ENCODE data around the gene ARID2.

ARID2 gene

DNA sequence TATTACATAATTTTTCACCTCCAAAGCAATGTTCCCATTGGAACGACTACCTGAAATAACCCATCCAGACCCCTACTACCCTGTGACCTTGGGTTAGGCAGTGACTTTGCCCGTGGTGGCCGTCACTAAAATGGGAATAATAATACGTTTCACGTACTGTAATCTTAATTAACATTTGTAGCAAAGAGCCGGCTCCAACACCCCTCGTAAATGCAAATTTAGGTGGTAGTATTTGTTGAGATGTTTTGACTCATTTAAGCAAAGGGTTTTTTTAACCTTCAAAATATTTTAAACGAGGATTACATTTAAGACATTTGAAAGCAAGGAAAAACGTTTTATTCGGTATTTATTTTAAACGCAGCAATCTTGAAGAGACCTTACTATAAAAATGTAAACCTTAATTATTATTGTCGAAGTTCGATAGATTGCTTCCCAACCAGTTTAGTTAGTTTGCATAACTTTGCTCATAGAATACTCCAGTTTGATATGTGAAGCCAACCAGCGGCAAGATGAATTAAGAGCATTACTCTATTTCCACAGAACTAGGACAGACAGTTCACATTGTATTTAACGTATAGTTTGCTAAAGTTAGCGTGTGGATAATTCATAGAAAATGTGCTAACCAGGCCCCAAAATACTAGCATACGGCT lies 1.4 kb upstream of the ARID2 start:
- no peak for DNase-seq (ENCODE audit: low read depth)
- H3K4me3 ChIP-seq (ENCODE audit: control insufficient read depth, low read depth, low read length) = peak overlapping the region; percentile 89
- TF ChIP-seq, protein P1, sequence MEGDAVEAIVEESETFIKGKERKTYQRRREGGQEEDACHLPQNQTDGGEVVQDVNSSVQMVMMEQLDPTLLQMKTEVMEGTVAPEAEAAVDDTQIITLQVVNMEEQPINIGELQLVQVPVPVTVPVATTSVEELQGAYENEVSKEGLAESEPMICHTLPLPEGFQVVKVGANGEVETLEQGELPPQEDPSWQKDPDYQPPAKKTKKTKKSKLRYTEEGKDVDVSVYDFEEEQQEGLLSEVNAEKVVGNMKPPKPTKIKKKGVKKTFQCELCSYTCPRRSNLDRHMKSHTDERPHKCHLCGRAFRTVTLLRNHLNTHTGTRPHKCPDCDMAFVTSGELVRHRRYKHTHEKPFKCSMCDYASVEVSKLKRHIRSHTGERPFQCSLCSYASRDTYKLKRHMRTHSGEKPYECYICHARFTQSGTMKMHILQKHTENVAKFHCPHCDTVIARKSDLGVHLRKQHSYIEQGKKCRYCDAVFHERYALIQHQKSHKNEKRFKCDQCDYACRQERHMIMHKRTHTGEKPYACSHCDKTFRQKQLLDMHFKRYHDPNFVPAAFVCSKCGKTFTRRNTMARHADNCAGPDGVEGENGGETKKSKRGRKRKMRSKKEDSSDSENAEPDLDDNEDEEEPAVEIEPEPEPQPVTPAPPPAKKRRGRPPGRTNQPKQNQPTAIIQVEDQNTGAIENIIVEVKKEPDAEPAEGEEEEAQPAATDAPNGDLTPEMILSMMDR (IDR thresholded peaks at IDR 0.05; ENCODE audit: control insufficient read depth, insufficient read depth, low read depth, low read length, missing control alignments) = no peak

DNA sequence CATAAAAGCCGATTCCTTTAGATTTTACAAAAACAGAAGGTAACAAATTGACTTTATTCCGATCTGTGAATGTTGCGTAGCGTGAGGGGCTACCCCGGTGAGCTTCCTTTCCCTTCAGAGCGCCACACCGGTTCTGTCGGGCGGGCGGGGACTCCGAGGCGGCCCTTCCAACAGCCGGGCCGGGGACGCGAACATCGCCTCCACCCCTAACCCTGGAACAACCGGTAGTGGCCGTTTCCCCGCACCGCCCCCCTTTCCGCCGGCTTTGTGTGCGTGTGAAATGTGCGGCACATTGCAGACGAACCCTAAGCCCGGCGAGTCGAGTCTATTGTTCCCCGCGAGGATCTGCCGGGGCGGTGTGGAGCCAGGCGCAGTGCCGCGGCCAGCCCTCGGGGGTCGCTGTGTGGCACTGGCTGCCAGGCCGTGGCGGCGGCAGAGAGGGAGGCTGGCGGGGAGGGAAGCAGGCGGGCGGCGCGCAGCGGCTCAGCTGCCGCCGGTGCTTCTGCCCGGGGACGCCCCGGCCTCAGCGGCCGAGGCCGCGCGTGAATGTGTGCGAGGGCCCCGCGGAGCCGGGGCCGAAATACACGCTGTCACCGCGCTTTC lies 775 bp upstream of the ARID2 start:
- peak overlapping the region; percentile 89 for H3K4me3 ChIP-seq (ENCODE audit: control insufficient read depth, low read depth, low read length)
- TF ChIP-seq, protein P1 (IDR thresholded peaks at IDR 0.05; ENCODE audit: control insufficient read depth, insufficient read depth, low read depth, low read length, missing control alignments) = peak; percentile 74
- peak; percentile 83 for DNase-seq (ENCODE audit: low read depth)

DNA sequence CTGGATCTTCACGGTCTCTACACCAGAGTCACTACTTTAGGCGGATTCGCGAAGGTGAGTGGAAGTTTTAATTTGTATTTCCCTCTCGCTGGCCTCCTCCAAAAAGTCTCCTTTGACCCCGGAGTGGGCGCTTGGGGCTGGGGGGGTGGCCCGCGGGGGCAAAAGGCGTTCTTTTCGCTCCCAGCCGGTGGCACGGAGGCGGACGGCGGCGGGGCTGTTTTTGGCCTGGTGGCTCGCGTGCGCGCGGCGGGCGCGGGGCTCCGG lies 510 bp downstream of the ARID2 start:
- TF ChIP-seq, protein P1 (IDR thresholded peaks at IDR 0.05; ENCODE audit: control insufficient read depth, insufficient read depth, low read depth, low read length, missing control alignments) = no peak
- DNase-seq (ENCODE audit: low read depth) = no peak
- H3K4me3 ChIP-seq (ENCODE audit: control insufficient read depth, low read depth, low read length) = peak overlapping the region; percentile 89

DNA sequence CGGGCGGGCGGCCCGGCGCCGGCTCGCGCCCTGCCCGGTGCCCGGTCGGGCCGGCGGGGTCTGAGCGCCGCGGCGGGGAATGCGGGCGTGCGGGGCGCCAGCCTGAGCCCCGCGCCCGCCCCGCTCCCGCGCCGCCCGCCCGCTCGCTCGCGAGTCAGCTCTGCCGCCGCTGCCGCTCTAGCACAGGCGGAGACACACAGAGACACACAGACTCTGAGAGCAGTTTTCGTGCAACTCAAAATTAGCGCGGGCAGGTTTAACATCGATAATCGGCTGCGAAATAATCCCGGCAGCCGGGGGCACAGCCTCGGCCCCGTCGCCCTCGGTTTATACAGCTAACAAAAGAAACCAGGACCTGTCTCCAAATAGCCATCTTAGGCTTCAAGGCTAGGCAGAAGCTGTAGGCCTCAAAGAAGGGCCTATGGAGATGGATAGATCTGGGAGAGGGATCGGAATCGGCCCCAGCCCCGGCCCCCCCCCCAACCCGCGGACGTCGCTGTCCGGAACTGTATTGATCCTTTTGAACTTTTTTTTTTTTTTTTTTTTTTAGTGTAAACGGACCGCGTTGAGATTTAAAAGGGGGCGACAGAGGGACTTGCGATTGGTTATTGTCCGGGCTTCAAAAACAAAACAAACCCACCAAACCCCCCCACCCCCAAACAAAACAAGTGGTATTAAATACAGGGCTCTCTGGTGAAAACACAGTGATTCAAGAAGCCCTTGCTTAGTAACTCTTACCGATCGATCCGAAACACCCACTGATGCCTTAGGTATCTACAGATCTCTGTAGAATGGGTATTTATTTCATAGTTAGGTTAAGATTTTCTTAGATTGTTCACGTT lies 1.1 kb downstream of the ARID2 start:
- TF ChIP-seq, protein P1 (IDR thresholded peaks at IDR 0.05; ENCODE audit: control insufficient read depth, insufficient read depth, low read depth, low read length, missing control alignments) = no peak
- DNase-seq (ENCODE audit: low read depth) = no peak

DNA sequence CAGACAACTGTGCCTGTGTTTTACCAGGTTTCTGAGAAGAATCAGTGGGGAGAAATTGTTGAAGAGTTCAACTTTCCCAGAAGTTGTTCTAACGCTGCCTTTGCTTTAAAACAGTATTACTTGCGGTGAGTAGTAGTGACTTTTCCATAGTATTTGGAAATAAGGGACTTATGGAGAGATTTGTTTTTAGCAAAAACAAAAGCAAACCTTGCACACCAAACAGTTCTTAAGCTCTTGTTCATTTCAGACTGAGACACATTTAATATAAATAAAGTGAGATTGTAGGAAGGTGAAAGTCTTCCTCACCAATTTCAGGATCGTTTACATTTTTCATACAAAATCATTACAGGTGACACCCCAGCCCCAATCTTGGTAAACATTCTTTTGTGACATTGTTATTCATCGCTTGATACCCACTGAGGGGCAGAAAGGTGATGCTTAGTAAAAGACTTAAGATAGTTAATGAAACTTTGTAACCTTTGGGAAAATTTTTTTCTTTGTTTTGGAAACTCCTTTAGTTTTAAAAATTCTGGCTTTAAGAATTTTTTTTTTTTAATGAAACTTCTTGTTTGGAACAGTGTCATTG lies 1.8 kb downstream of the ARID2 start:
- TF ChIP-seq, protein P1 (IDR thresholded peaks at IDR 0.05; ENCODE audit: control insufficient read depth, insufficient read depth, low read depth, low read length, missing control alignments) = no peak
- no peak for DNase-seq (ENCODE audit: low read depth)
- peak overlapping the region; percentile 89 for H3K4me3 ChIP-seq (ENCODE audit: control insufficient read depth, low read depth, low read length)

More for the DNA sequence above, 1.1 kb downstream of the ARID2 start:
- H3K4me3 ChIP-seq (ENCODE audit: control insufficient read depth, low read depth, low read length) = peak overlapping the region; percentile 89

DNA sequence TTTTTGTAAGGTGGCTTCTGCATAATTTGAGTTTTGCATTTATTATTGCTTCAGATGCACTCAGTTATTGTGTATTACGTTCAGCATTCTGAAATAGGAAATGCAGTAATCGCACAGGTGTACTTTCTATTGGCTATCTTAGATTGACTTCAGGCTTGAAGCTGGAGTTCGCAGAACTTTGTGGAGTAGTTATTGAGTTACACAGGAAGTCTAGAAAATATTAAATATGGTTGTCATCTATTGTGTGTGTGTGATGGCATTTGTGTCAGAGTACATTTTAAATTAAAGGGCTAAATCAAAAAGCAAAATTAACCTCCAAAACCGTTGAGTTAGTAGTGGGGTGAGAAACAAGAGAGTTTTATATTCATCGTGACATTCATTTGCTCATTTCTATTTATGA lies 2.7 kb downstream of the ARID2 start:
- TF ChIP-seq, protein P1 (IDR thresholded peaks at IDR 0.05; ENCODE audit: control insufficient read depth, insufficient read depth, low read depth, low read length, missing control alignments) = no peak
- DNase-seq (ENCODE audit: low read depth) = no peak
- H3K4me3 ChIP-seq (ENCODE audit: control insufficient read depth, low read depth, low read length) = no peak overlapping the region

Measured in AG09309 (cell line).